ENCODE measurements around the gene FXYD1. TPM values are rescaled to one million over a fixed set of nuclear protein-coding genes. Genes with fewer than 3 reads are reported as not detected.
A peak's percentile ranks its signal among the peaks of the same experiment; 100 is the strongest.

FXYD1 gene
- total RNA-seq, 4 donors from 2014 or later, result 18.1 to 214 (median 105) TPM

DNA sequence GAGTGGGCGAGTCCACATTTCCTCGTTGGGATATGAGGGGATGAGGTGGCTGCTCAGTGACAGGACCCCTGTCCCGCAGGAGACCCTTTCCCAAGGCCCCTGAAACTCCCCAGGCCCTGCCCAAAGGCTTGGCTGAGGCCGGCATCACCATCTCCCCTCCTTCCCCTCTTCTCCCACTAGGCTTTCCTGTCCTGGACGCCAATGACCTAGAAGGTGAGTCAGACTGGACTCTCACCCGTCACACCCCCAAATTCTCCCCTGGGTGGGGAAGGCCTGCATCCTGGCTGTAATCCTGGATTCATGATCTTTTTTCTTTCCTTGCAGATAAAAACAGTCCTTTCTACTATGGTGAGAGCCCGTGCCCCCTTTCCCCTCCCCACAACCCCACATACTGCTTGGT, 17.7 kb upstream of the FXYD1 start:
- peak overlapping the region; percentile 49 to 52 for H3K27ac ChIP-seq
- no peaks in the 10 kb centered on the region for H3K9me3 ChIP-seq
- TF ChIP-seq, protein P1, sequence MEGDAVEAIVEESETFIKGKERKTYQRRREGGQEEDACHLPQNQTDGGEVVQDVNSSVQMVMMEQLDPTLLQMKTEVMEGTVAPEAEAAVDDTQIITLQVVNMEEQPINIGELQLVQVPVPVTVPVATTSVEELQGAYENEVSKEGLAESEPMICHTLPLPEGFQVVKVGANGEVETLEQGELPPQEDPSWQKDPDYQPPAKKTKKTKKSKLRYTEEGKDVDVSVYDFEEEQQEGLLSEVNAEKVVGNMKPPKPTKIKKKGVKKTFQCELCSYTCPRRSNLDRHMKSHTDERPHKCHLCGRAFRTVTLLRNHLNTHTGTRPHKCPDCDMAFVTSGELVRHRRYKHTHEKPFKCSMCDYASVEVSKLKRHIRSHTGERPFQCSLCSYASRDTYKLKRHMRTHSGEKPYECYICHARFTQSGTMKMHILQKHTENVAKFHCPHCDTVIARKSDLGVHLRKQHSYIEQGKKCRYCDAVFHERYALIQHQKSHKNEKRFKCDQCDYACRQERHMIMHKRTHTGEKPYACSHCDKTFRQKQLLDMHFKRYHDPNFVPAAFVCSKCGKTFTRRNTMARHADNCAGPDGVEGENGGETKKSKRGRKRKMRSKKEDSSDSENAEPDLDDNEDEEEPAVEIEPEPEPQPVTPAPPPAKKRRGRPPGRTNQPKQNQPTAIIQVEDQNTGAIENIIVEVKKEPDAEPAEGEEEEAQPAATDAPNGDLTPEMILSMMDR (IDR thresholded peaks at IDR 0.05), result no peak
- TF ChIP-seq POLR2A (IDR thresholded peaks at IDR 0.05), result no peak
- no peak overlapping the region for H3K4me3 ChIP-seq
- H3K4me1 ChIP-seq, result peaks cover 0 to 7% of the 10 kb centered on the region in 2 donors
- no peaks in the 10 kb centered on the region for H3K27me3 ChIP-seq
- DNase-seq, result no peak
- intact Hi-C loops (cut with DNase I; ENCODE audit: low total_unique reads), result no loop called here
- no peaks in the 10 kb centered on the region for H3K36me3 ChIP-seq

DNA sequence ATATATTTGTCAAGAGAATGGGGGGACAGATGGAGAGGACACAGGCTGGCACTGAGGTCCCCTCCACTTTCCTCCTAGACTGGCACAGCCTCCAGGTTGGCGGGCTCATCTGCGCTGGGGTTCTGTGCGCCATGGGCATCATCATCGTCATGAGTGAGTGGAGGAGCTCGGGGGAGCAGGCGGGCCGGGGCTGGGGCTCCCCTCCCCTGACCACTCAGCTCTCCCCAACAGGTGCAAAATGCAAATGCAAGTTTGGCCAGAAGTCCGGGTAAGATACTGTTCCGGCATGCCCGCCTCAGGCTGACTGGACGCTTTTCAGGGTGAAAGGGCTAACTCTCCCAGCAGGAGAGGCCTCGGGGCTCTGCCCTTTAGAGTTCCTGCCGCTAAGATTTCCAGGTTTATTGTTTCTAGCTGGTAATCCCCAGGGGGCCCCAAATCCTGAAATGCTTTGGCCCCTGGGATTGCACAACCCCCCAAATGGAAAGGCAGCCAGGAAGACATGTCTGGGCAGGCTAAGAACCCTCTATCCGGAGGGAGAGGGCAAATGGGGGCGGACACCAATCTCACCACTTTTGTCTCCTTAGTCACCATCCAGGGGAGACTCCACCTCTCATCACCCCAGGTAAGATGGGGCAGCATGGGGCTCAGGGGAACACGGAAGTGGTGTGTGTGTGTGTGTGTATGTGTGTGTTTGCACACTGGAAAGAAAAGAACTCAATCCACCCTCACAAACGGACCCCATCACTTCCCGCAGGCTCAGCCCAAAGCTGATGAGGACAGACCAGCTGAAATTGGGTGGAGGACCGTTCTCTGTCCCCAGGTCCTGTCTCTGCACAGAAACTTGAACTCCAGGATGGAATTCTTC, 15.7 kb upstream of the FXYD1 start:
- TF ChIP-seq, protein P1 (IDR thresholded peaks at IDR 0.05), result no peak
- no peak for TF ChIP-seq POLR2A (IDR thresholded peaks at IDR 0.05)
- Histone ChIP-seq H3K27me3 (no peaks in the 10 kb centered on the region), H3K36me3 (no peaks in the 10 kb centered on the region), H3K4me1 (peaks cover 0 to 11% of the 10 kb centered on the region in 2 donors), H3K4me3 (no peak overlapping the region), H3K27ac (peak overlapping the region; percentile 85 to 96), H3K9me3 (no peaks in the 10 kb centered on the region)
- intact Hi-C loops (cut with DNase I; ENCODE audit: low total_unique reads), result no loop called here
- no peak for DNase-seq

DNA sequence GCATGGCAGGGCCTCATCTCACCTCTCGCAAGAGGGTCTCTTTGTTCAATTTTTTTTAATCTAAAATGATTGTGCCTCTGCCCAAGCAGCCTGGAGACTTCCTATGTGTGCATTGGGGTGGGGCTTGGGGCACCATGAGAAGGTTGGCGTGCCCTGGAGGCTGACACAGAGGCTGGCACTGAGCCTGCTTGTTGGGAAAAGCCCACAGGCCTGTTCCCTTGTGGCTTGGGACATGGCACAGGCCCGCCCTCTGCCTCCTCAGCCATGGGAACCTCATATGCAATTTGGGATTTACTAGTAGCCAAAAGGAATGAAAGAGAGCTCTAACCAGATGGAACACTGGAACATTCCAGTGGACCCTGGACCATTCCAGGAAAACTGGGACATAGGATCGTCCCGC, 15.1 kb upstream of the FXYD1 start:
- no peak for TF ChIP-seq POLR2A (IDR thresholded peaks at IDR 0.05)
- TF ChIP-seq, protein P1 (IDR thresholded peaks at IDR 0.05), result no peak
- intact Hi-C loops (cut with DNase I; ENCODE audit: low total_unique reads), result no loop called here
- Histone ChIP-seq H3K27ac (peak overlapping the region; percentile 85 to 96), H3K9me3 (no peaks in the 10 kb centered on the region), H3K36me3 (no peaks in the 10 kb centered on the region), H3K4me1 (peaks cover 0 to 11% of the 10 kb centered on the region in 2 donors), H3K27me3 (no peaks in the 10 kb centered on the region), H3K4me3 (no peak overlapping the region)
- DNase-seq, result peak in 1 of 2 donors; percentile 54

DNA sequence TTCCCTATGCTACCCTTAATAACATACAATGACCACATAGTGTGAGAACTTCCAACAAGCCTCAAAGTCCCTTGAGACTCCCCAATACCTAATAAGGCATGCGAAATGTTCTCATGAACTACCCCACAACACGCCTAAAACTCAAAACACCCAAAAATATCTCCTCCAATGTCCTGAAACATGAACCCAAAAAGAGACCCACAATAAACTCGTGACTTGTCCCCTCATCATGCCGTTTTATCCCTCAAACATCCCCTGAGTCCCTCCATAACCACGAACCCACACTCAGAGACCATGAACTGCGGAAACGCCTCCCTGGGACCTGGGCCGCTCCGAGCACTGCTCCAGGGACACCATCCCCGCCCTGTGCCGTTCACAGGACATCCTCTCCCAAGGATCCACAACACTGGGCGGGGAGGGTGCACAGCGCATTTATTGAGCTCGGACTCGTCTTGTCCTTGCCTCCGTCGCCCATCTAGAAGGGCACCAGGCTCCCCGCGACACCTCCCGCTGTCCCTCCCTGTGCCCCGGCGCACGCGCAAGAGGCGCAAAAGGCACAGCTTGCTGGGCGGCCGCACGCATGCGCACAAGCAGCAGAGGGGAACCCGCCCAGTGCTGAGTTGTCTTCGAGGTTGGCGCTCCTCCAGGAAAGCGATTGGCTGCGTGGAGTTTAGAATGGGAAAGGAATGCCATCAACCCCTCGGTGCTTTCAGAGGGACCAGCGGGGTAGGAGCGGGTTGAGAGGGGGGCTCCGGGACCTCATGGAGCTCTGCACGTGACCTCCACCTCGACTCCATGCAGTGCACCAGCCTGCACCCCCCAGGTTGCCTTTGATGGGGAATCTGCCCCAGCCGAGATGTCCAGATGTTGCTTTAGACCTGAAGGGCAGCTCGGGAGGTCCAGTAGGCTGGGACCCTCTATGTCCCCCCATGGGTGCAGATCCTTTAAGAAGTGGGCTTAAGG, 14.2 kb upstream of the FXYD1 start:
- Histone ChIP-seq H3K4me3 (peak overlapping the region; percentile 46 to 80), H3K36me3 (no peaks in the 10 kb centered on the region), H3K4me1 (peaks cover 0 to 11% of the 10 kb centered on the region in 2 donors), H3K27ac (peak overlapping the region; percentile 85 to 96), H3K27me3 (no peaks in the 10 kb centered on the region), H3K9me3 (no peaks in the 10 kb centered on the region)
- intact Hi-C loops (cut with DNase I; ENCODE audit: low total_unique reads), result no loop called here
- DNase-seq, result peak; percentile 94 to 95
- TF ChIP-seq, protein P1 (IDR thresholded peaks at IDR 0.05), result no peak
- TF ChIP-seq POLR2A (IDR thresholded peaks at IDR 0.05), result peak; percentile 86 to 96

All from uterus (tissue), 4 donors.